Renal cortical epithelial cell (primary cell): Measurements from ENCODE around the gene HID1. TPM values are rescaled to one million over a fixed set of nuclear protein-coding genes. Genes with fewer than 3 reads are reported as not detected.
"Not testable (repeated sequence)": the region's sequence is repeated elsewhere in the genome, so short reads cannot be mapped to it uniquely, and the experiment has no call there.

ENCODE experiments used
- DNase-seq: peaks from one replicate; pipeline ENCODE4 v3.0.0-alpha.2; 2011; ENCODE audit warnings: low read depth
- total RNA-seq: library from RNA; depleted of rRNA; stranded (reverse); fragments of >200 nt; gene quantifications from 2 replicates; pipeline ENCODE4 v1.2.3, GENCODE V29; 2014

Gene HID1
- total RNA-seq, 1 donor from 2014 or later = 3.9 TPM

DNA sequence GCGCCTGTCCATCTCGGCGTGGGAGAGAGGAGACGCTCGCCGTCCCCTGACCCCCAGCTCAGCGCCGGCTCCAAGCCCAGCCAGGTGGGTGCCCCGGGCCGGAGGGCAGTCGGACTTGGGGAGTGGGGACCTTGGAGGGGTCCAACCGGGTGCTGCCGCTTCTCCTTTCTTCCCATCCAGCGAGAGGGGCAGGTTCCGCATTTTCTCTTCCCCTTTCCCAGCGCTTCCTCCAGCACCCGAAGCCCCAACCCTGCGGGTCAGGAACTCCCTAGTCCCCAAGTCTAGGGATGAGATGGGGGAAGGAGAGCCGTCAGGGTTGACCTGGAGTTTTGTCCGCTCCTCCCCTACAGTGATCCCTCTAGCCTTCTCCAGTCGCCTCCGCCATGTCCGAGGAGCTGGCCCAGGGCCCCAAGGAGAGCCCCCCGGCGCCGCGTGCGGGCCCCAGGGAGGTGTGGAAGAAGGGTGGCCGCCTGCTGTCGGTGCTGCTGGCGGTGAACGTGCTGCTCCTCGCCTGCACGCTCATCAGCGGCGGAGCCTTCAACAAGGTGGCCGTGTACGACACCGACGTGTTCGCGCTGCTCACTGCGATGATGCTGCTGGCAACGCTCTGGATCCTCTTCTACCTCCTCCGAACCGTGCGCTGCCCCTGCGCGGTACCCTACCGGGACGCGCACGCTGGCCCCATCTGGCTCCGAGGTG is 48.2 kb downstream of the HID1 start, which contains the start of gene OTOP2:
Gene OTOP2, plus strand, starts transcription at position 24 of the 699 bp plus-strand sequence. Its CDS starts 360 bp downstream, at position 384.
- DNase-seq = no peak

DNA sequence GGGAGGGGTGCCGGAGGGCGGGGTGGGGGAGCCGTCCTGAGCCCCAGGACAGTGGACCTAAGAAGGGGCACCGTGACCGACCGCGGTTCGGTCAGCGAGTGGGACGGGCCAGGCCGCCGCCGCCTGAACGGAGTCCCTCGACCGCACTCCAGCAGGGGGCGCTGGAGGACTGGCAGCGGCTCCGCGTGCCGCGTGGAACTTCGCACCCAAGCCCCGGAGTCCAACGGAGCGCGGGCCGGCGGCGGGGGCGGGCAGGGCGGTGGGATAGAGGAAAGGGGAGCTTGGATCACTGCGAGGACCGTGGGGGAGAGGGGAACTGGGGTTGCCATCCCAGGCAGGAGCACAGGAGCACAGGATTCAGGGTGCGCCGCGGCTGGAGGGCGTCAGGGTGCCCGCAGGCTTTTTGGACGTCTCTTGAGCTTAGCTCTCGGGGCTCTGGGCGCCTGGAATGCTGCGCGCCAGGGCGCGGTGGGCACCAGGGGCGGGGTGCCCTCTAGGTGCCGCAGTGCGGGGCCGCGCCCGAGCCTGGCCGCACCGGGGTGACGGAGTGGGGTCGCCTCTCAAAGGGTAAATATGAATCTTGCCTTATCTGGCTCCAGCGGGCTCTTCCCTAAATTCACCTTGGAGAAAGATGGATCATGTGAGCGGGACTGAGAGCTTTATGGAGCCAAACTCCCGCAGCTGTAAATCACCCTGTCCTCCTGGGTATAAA is 48.9 kb downstream of the HID1 start:
- DNase-seq = no peak

DNA sequence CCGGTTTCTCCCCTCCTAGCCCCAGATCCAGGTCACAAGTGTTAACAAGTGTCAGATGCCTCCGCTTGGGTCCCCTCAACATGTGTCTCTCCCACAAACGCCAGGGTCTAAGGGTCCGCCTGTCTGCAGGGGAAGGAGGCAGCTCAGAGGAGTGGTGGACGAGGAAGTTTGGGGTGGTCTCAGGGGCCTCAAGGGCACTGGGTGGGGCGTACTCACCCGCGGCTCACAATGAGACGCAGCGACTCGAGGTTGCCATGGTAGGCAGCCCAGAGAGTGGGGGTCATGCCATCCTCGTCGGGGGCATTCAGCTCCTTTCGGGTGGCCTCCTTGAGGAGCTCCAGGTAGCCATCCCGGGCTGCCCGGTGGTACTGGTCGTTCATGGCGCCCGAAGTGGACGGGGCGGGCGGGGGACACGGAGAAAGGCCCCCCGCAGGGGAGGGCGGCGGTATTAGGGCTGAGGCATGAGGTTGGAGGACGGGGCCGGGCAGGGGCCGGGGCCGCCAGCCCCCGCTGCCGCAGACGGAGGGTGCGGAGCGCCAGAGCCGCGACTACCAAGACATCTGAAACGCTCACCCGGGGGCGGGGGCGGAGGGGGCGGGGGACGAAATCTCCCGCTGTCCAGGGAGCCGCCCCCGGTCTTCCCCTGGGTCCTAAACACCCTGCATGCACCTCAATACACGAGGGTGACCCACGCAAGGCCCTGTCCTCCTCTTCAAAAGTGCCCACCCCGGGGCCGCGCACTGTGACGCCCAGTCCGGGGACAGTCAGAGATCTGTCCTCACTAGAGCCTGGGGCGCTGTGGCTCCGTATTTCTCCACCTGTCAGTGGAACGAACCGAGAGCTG is 49.6 kb downstream of the HID1 start, which contains the start of gene USH1G:
Gene USH1G, minus strand, starts transcription at position 562 of the 844 bp plus-strand sequence. Its CDS starts 182 bp downstream, at position 380.
- no peak for DNase-seq

DNA sequence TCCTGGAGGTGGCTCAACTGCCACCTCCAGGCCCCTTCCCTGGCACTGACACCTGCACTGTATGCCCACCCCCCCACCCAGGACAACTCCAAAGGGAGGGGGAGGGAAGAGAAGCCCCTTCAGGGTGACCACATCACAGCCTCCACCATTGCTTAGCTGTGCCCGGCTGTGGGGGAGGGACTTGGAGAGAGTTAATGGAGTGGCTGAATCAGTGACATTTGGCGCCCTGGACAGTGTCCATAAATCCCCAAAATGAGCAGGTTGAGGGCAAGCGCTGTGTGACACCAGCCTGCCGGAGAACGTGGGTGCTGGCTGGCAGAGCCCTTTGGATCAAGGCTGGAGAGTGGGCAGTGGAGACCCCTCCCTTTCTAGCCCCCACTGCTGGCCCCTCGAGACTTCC is 50.4 kb downstream of the HID1 start:
- no peak for DNase-seq

DNA sequence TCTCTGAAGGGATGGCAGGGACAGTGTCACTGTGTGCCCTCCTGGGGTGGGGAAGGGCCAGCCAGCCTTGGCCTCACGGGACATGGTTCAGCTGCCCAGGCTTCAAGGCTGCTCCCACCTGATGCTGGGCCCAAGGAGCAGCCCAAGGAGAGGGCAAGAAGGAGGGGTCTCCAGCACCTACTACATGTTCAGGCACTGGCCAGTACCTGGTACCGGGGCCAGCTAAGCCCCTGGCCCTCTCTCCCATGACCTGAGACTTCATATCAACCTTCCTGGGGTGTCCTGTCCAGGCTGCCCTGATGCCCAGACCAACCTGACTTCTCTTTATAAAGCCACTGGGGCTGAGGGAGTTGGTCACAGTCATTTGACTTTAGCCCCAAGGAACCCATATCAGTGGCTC is 50.8 kb downstream of the HID1 start:
- no peak for DNase-seq

DNA sequence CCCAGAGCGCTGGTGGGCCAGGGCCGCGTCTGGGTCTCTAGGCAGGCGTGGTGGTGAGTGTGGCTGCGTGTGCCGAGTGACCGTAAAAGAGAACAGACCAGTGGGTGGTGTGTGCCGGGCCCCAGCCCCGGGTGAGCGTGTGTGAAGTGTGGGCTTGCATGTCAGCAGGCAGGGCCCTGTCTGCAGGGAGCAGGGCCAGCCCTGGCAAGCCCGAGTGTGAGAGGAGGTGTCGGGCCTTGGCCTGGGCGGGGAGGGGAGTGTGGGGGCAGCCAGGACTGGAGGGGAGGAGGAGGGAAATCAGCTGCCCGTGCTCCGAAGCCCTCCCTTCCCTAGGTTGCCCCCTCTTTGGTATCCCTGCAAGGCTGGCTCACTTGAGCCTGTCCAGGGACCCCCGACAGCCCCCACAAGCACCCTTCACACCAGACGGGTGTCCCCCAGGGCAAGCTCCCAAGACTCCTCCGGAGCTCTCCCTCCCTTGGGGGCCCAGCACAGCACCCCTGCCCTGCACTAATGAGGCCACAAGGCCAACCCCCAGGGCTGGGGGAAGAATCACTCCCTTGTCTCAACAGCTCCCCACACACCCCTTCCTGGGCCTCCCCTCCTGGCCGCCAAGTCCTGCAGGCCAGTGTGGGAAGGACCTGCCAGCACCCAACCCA is 51.4 kb downstream of the HID1 start:
- DNase-seq = no peak

GRCh38 chr17:74920642-74921025 is 51.9 kb downstream of the HID1 start:
- DNase-seq = no peak

GRCh38 chr17:74920306-74920620 is 52.3 kb downstream of the HID1 start:
- DNase-seq = no peak

- DNase-seq = no peak
Observed at GRCh38 chr17:74919440-74920305, 52.9 kb downstream of the HID1 start.

- DNase-seq = no peak
Observed at GRCh38 chr17:74918906-74919305, 53.7 kb downstream of the HID1 start.

GRCh38 chr17:74917430-74917829 is 55.1 kb downstream of the HID1 start:
- DNase-seq = no peak

GRCh38 chr17:74916851-74917199 is 55.7 kb downstream of the HID1 start:
- DNase-seq = no peak

GRCh38 chr17:74916136-74916850 is 56.3 kb downstream of the HID1 start:
- DNase-seq = no peak

DNA sequence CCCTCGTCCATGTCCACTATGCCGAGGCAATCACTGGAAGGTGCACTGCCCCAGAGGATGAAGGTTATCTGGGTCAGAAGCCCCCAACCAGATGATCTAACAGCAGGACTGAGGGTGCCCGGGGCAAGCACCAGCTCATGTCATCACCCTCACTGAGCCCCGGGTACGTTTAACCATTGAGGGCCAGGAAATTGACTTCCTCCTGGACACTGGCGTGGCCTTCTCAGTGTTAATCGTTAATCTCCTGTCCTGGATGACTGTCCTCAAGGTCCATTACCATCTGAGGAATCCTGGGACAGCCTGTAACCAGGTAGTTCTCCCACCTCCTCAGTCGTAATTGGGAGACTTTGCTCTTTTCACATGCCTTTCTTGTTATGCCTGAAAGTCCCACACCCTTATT is 61.1 kb downstream of the HID1 start:
- DNase-seq = not testable (repeated sequence)

DNA sequence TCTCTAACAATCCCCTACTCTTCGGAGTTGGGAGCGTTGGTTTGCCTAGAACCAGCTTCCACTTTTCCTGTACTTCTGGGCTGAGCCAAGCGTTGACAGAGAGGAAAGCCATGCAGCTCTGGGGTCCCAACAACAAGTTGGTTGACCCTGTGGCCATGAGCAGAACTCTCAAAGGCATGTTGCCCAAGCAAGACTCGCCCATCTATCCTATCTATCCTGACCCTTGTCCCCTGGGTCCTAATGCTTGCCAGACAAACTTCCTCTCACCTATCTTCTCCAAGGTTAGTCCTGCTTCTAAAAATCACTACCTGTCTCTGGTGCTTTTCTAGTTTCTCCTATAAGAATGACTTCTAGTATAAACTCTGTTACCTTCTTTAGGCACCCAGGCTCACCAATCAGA is 63.5 kb downstream of the HID1 start:
- DNase-seq = not testable (repeated sequence)

DNA sequence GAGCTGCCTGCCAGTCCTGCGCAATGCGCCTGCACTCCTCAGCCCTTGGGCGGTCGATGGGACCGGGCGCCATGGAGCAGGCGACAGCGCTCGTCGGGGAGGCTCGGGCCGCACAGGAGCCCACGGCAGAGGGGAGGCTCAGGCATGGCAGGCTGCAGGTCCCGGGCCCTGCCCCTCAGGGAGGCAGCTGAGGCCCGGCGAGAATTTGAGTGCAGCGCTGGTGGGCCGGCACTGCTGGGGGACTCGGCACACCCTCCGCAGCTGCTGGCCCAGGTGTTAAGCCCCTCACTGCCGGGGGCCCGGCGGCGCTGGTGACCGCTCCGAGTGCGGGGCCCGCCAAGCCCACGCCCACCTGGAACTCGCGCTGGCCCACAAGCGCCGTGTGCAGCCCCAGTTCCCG is 65.5 kb downstream of the HID1 start:
- DNase-seq = no peak

- DNase-seq = not testable (repeated sequence)
Observed at GRCh38 chr17:74906214-74906793, 66.3 kb downstream of the HID1 start.

DNA sequence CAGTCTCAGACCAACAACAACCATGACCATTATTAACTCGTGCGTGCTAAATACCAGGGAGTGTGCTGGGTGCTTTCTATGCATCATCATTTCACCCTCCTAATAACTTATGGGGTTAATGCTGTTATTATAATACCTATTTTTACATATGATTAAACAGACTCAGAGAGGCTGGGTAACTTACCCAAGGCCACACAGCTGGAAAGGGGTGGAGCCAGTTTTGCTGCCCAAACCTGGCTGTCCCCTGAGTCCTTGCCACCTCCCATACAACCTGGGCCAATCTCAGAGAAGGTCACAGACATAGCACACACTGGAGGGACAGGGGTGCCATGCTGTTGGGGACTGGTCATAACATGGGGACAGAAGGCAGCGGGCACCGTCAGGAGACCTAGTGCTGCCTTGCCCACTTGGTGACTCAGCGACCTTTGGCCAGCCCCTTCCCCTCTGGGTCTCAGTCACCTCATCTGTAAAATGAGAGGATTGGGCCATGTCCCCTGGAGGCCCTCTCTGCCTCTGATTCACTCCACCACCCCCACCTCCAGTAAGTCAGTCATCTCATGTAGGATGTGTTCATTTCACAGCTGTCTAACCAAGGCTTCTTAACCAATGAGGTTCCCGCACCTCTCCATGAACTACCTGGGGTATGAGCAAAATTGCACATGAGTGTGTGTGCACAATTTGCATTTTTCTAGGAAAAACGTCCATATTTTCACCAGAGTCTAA is 67.7 kb downstream of the HID1 start:
- no peak for DNase-seq

GRCh38 chr17:74903671-74904070 is 68.9 kb downstream of the HID1 start:
- no peak for DNase-seq
